Fibroblast of upper back skin (primary cell): Measurements from ENCODE around the gene DSE.
A peak's percentile ranks its signal among the peaks of the same experiment; 100 is the strongest.

Source experiments
- DNase-seq: peaks from one replicate; pipeline ENCODE4 v3.0.0-alpha.2; 2013

Gene DSE

DNA sequence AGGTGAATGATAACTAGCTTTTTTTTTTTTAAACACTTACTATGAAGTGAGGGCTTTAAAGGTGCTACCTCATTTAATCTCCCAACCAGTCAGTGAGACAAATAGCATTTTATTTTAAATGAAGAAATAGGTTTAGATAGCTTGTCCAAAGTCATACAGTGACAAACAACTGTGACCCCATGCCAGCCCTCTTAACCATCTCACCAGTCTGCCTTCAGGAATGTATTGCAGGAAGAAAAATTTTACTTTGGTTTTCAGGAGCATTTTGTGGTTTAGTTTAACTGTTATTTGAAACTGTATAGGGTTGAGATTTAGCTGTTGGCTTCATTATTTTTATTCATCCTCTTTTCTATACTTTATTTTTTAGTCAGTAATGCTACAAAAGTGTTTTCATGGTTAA is 18.6 kb downstream of the DSE start:
- no peak for DNase-seq

DNA sequence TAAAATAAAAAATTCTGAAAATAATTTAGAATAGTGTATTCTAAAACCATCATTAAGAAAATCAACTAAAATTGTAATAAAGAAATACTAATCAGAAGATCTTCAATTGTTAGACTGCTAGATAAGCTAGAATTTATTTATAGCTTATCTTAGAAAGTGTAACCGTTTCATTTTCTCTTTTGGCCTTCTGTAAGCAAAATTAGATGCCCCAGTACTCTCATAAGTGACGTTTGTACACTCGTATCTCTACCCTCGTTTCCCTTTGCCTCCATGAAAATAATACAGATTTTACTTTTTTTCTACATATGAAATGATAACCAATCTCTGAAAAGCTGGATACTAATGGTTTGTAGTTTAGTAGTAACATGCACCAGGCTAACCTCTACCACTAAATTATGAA is 19.8 kb downstream of the DSE start:
- DNase-seq = no peak

DNA sequence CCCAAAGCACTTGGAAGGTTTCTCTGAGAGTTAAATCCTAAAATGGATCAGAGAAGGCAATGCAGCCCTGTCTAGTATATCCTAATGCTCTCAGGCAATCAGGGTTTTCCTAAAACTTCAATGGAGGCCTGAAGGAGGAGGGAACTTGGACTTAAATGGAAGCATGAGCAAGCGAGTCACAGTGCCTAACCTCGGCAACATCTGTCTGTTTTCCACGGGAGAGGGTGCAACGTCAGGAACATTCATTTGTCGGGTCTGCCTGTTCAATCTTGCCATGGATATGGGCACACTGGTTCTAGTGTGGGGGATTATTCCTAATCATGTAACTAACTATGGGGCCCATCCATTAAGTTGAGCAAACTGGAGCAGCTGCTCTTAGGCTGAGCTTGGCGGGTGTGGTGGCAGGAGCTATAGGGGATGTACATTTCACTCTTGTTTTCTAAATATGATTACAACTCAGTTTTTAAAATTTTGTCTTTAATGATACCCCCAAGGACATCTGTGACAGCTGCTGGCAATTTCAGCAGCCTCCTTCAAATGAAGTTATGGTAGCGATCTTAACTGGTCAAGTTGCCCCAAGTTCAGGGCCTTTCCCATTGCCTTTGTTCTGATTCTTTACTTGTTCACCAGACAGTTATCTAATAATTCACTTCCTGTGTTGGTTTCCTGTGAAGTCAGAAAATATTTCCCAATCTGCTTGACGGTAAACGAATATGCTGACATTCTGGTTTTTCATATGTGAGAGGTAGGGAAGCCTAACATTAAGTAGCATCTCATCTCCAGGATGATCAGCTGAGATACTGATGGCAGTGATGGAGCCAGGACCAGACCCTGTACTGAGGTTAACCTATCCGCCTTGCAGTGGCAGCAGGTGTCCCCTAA is 21.6 kb downstream of the DSE start:
- DNase-seq = no peak

DNA sequence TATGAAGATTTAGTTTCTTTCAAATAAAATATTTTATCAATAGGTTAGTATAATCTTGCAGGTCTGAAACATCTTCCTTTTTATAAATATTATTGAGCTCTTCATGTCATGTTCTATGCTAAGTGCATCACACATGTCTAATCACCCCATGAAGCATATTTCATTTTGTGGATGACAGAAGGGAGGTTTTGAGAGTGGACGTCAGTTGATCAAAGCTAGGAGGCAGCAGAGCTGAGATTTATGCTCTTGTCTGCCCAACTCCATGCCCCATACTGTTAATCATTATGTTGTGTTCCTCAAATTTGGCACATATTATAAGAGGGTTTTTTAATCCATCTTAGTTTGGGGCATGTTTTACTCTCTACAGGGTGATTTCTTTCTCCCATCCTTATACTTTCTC is 22.7 kb downstream of the DSE start:
- no peak for DNase-seq

DNA sequence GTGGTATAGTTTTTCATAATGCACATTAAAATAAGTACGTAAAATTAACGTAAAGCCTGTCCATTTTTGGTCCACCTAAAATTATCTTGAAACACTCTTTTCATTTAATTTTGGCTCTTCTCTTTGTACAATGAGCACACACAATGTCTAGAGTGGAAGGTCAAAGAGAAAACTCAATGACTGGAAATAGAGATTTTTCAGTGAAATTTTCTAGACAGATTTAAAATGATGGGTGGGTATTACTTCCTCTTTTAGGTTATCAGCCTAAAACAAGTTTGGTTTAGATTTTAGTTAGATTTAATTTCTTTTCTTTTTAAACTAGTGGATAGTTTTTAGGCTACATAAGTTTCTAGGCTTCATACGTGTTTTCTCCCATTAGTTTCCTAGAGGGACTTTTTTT is 24.9 kb downstream of the DSE start:
- no peak for DNase-seq

DNA sequence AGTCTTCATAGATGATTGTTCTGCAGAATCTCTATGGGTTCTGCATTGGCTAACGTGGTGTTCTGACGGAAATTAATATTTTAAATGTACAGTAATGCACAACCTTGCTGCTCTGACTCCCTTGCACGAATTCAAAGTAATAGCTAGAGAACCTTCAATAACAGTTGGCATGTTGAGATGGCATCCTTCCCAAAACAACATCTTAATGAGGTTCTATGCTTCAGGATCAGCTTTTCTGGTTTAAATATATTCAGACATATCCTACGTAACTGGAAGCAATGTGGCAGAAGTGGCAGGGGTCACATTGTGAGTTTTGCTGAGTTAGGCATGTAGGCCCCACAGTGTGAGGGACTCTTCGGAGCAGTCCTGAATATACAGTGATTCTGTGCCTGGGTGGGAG is 25.7 kb downstream of the DSE start:
- DNase-seq = no peak

DNA sequence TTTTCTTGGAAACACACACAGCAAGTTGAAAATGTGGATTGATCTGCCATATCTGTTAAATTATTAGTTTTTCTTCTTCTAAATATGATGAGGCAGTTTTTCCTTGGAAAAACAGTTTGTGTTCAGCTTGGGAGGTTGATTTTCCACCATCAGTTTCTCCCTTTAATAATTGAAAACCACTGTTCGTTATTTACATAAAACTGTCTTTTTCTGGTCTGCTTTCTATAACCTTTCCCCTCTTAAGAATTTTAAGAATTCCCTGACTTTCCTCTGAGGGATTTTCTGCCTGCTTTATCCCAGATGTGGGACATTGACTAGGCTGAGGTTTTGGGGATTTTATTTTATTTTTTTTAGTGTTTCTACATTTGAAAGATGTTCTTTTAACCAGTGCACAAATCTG is 27.2 kb downstream of the DSE start:
- peak; percentile 89 for DNase-seq

DNA sequence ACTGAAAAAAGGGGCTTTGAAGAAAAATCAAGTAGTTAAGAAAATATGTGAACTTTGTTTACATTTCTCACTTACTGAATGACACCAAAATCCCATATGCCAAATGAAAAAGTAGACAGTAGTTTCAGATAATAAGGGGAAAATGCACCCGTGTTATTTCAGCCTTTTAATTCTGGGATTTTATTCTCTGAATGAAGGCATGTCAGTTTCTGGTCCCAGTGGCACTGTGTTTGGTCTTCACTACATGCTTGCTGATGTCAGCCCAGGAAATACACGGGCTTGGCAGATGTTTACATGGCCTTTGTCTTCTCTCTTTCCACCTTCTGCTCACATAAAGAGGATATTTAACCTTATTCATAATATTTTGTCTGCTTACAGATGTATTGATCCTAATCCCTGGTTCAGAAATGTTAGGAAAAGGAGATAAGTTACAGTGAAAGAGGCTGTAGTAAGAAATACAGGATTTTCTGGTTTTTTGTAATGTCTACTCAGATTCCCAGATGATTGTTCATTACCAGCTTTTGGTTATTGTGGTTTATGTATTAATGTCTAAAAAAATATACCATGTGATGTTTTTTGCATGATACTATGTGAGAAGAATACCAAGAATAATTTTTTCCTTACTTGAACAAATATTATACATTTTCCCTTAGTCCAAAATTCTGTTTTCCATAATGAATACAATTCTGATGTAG is 27.7 kb downstream of the DSE start:
- DNase-seq = peak; percentile 79

DNA sequence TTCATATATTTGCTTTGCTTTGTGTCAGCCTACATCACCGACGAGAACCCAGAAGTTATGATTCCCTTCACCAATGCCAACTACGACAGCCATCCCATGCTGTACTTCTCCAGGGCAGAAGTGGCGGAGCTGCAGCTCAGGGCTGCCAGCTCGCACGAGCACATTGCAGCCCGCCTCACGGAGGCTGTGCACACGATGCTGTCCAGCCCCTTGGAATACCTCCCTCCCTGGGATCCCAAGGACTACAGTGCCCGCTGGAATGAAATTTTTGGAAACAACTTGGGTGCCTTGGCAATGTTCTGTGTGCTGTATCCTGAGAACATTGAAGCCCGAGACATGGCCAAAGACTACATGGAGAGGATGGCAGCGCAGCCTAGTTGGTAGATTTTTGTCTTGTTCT is 28.5 kb downstream of the DSE start:
- no peak for DNase-seq

DNA sequence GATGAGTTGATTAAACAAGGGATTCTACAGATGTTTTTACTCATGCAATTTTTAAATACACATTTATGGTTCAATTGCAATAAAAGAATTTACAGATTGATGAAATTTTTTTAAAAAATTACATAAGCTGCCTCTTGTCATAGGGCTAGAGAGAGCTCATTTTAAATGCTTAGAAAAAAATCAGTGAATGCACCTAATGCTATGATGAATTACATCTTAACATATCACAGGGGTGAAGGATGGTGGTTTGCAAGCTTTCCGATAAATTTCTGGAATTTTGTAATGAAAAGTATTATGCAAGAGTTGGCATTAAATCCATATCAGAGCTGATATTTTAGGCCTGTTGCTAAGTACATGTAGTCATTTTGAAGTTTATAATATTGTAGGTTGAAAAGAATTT is 29.6 kb downstream of the DSE start:
- peak; percentile 83 for DNase-seq

DNA sequence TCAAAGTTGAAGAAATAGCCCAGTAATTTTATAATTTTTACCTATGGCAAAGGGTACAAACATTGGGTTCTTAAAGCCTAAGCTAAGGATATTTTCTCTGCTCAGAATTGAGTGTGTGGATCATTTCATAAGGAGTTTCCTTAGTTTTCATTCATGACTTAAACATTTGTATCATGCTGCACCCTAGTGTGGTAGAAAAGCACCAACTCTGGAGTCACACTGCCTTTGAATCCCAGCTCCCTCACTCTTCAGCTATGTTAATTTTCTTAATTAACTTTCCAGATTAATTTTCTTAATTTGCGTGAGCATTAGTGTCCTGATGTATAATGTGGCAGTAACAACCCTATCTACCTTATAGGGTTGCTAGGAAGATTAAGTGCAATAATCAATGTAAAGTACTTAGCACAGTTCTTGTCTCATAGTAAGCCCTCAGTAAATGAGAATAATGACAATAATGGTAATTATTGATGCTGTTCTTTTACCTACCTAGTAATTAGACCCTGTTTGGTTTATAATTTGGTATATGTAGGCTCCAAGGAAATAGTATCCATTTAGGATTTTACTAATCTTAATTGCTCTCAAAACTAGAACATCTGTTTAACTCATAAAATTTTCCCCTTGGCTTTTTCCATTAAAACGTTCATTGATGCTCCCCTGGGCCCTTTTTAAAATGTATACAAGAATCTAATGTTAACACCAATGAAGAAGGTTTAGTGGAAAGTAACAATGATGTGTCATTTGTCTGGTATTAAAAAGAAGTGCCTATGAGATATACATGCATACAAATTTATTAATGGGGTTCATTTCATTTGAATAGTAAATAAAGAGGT is 31.6 kb downstream of the DSE start:
- DNase-seq = no peak

DNA sequence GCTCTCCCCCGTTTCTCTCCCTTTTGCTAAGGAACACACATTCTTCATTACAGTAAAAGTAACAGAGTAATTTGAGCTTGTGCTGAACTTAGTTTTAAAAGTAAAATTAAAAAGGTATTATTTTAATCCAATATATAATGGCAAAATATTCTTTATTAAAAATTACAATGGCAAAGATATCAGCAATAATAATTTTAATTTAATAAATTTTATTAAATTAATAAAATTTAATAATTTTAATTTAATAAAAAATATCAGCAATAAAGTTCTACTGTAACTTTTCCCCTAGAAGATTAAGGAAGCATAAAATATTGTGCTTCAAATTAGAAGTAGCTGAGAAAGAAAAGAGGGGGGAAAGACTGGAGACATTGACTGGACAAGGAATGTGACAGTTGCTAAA is 32.5 kb downstream of the DSE start:
- no peak for DNase-seq

DNA sequence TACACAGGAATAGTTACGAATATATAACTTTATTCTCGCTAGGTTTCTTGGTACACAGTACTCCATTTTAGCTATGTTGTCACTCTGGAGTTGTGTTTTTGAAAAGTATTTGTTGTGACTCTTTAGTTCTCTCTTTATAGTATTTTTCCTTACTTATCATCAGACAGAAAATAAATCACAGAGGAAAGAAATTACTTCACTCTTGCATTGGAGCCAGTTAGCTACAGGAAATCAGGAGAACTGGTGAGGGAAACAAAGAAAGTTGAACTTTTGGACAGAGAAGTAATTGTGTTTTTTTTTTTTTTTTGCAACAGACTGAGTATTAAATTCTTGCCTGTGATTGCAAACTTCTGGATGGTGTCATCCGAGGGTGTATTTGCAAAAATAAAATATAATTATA is 33.9 kb downstream of the DSE start:
- DNase-seq = peak; percentile 23

DNA sequence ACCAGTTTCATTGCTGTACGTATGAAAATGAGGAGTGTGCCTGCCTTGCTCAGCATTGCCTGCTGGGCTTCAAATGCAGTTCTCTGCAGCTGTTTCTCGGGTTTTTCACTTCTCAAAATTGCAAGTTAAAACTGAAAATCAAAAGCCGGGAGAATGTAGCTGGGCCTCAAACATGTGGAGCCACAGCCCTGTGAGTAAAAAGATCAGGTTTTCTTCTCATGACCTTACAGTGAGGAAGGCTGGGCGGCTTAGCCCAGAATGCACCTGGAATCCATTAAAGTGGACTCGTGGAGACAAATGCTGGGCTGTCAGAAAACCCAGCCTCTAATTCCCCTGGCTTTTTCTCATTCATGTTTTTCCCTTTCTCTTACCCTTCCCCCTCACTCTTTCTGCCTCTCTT is 34.4 kb downstream of the DSE start:
- peak; percentile 93 for DNase-seq

DNA sequence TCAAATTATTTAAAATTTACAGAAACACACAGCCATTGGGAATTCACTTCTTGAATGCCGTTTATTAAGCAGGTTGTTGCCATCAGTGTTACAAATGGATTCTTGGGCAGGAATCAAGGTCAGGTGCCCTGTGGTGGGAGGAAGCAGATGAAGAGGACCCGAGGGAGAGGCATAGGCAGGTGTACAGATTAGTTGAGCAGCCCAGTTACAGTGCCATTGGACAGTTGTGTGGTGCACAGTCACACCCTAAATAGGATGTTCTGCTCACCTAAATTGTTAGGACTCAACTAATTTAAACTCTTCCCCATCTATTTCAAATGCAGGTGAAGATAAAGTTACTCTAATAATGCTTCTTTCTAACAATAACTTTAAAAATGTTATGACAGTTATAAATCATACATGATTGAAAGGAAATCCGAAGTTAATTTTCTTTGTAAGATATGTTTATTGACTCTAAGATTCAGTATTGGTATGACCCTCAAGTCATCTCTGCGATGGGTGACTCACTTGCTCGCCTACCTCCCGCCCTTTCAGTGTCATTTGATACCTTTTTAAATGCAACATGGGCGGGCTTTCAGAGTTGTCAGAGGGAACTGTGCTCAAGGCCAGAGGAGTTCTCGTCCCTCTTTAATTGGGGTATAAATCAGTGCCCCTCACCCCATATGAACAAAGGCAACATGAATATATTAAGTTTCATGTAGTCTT is 35.1 kb downstream of the DSE start:
- peak; percentile 74 for DNase-seq

DNA sequence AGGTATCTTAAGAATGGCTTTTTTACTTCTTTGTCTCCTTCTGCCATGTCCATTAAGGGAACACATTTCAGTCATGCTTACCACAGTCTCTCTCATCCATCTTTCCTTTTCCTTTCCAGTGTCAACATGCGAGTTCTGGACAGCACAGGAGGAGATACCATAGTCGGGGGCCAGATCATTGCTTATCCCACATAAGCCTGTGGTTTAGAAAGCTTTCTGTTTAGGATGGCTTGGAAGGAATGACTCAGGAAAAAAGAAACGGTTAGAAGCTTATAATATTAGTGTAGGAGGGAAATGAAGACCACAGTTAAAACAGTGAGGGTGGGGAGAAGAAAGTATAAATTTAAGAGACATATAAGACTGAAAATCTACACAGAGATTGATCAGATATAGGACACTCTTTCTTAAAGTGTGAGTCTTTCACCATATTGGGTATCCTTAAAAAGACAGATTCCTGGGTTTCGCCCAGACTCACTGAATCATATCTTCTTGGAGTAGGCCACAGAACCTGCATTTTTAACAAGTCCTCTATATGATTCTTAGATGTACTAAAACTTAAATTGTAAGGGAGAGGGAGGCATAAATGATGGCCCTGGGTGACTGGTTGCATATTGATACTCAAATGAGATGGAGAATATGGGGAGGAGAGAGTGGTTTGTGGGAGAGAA is 36.1 kb downstream of the DSE start:
- DNase-seq = peak; percentile 90

DNA sequence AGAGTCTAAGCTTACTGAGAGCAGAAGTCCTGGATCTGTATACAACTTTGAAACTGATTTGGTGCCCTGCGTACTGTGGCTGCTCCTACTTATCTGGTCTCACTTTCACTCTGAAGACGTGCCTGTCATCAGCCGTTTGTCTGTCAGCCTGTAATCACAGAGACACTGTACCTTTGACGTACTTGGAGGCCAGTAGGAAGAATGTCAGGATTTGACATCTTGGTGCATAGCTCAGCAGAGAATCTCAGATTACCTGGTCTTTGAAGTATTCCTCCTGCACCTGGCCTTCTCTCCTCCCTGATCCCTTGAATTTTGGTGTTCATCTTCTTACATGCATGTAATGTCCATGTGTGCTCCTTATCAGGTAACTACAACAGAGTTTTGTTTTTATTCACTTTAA is 37.7 kb downstream of the DSE start:
- DNase-seq = no peak

DNA sequence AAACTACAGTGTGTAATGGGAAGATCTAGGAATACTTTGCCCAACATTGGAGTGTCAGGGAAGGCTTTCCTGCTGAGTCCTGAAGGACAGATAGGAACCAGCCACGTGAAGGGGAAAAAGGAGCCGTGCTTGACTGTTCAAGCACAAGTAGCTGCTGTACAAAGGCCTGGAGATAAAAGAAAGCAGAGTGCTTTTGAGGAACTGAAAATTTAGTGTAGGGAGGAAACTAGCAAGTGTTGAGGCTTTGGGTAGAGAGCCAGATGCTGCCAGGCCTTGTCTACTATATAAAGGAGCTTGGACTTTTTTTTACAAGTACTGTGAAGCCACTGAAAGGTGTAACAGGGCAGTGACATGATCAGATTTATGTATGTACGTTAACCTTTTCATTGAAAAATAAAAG is 39.0 kb downstream of the DSE start:
- no peak for DNase-seq

DNA sequence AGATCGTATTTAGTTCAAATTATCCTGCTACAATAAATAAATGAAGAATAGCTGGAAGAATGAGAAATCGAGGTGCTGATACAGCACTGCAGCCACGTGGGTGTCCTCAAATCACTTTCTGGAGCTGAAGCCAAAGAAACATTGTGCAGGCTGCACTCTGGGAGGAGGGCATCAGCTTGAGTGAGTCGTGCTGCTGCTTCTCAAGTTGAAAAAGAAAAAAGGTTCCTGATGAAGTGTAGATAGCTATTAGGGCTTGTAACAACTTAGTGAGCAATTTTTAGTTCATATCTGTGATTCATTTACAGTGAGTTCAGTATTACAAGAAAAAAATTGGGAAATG is 40.5 kb downstream of the DSE start:
- DNase-seq = peak; percentile 68

DNA sequence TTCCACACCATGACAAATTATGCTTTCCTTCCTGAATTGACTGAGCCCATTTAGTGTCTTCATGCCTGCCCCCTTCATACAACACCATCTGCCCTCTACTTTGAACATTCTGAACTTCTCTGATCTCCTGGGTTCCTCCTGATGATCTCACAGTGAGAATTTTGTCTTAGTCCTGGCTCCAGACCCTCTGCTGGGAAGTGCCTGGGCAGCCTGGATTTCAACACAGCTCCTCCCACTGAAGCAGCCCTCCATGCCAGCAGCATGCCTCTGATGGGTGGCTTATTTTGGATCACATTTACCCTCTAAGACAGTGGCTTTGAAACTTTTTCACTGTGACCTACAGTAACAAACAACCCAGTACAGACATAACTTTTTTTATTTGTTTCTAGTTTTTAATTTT is 41.5 kb downstream of the DSE start:
- DNase-seq = peak; percentile 9

DNA sequence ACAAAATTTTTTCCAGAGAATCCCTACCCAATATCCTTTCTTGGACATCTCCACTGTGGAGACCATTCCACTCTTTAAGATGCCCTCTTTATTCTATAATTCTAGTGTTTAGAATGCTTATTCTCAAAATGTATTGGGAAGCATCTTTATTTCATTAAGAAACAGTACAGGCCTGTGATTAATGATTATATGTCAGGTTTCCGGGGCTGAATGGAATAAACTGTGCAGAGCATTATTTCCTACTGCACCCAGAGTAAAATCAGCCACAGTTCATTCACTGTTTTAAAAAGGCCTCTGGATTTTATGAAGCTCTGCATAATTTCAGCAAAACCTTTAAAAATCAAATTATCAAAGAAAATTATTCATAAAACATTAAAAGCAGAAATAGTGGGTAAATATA is 42.6 kb downstream of the DSE start:
- peak; percentile 25 for DNase-seq

DNA sequence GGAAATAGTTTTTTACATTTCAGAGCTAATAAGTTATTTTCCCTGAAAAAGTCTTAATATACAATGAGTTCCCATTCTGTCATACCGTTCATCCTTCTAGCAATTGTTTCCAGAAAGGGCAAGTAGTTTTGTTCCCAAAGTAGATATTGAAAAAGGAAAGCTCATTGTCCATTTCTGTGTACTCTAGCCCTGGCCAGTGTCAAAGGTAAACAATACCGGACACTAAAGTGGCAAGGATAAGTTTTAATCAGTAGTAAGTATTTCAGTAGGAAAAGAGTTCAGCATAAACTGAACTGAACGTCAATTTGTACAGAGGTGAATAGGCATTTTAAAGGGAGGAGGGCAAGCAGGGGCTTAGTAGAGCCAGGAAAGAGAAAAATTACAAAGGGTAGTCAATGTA is 46.9 kb downstream of the DSE start:
- no peak for DNase-seq
